GM12878 (cell line): Measurements from ENCODE around the gene GTF2H1. TPM values are rescaled to one million over a fixed set of nuclear protein-coding genes. Genes with fewer than 3 reads are reported as not detected.

Source experiments
- ATAC-seq: fragments of 200-7000 bp; cut with Tn5 transposase; 3 replicates; pipeline ENCODE4 v1.9.1; 2020; ENCODE audit warnings: mild to moderate bottlenecking, moderate library complexity
- BruUV-seq: library from RNA; stranded (reverse); fragments of 400-500 nt; replicated peaks from 2 replicates; lab custom pipeline; 2021; lab: Mats Ljungman, UMichigan
- CTCF ChIA-PET: fragments of 300-600 bp; sonication (Branson Sonifier 250); formaldehyde crosslinking; extraction: SDS; loops from one replicate; lab custom pipeline; 2021; ENCODE audit warnings: inconsistent platforms; lab: Yijun Ruan, JAX
- POLR2A ChIA-PET: fragments of 350-600 bp; formaldehyde crosslinking; extraction: SDS; loops from one replicate; lab custom pipeline; 2021; ENCODE audit warnings: inconsistent platforms; lab: Charles Lee
- RAD21 ChIA-PET: fragments of 300-600 bp; sonication (Branson Sonifier 250); formaldehyde crosslinking; loops from one replicate; lab custom pipeline; 2023; ENCODE audit warnings: antibody characterized with exemption; ENCODE audit not compliant: unreplicated experiment; lab: Charles Lee
- SMC1A ChIA-PET: fragments of 300-600 bp; sonication (Branson Sonifier 250); formaldehyde crosslinking; loops from one replicate; lab custom pipeline; 2023; ENCODE audit not compliant: unreplicated experiment, uncharacterized antibody; lab: Charles Lee
- DNase-seq: peaks from one replicate; pipeline ENCODE4 v3.0.0-alpha.2; 2011; ENCODE audit warnings: low read depth, low spot score
- FAIRE-seq: peaks from 3 replicates; lab custom pipeline; 2011; peaks lifted over from hg19 to GRCh38; lab: Jason Lieb, UNC
- H2AFZ ChIP-seq: 2 replicates; pipeline ENCODE4 v1.6.0; 2011; ENCODE audit warnings: low read depth, low read length, control low read depth; ENCODE audit not compliant: control insufficient read depth
- H3K27ac ChIP-seq: 2 replicates; pipeline ENCODE4 v1.5.1; 2011; ENCODE audit warnings: control low read depth; ENCODE audit not compliant: control insufficient read depth, insufficient read depth
- H3K27me3 ChIP-seq, 2 experiments: replicated peaks in 1 of 2; 2 replicates each; pipeline versions ENCODE4 v1.6.0 to v1.6.1; 2011; ENCODE audit warnings: low read length in 1 of 2; ENCODE audit not compliant: control insufficient read depth in 2 of 2, insufficient read depth in 2 of 2
- H3K36me3 ChIP-seq, 2 experiments: 2 replicates each; pipeline ENCODE4 v1.5.1; 2011; ENCODE audit warnings: low read length in 1 of 2; ENCODE audit not compliant: control insufficient read depth in 2 of 2, insufficient read depth in 2 of 2
- H3K4me1 ChIP-seq: 2 replicates; pipeline ENCODE4 v1.6.1; 2011; ENCODE audit warnings: mild to moderate bottlenecking, low read length, moderate library complexity, mixed read lengths; ENCODE audit not compliant: control insufficient read depth, insufficient read depth
- H3K4me2 ChIP-seq: 2 replicates; pipeline ENCODE4 v1.6.0; 2011; ENCODE audit warnings: control low read depth; ENCODE audit not compliant: control insufficient read depth, insufficient read depth
- H3K4me3 ChIP-seq: fragments of 200-600 bp; sonication (generic); 2 replicates; pipeline ENCODE4 v1.5.1; 2016
- H3K79me2 ChIP-seq: 2 replicates; pipeline ENCODE4 v1.6.0; 2011; ENCODE audit warnings: low read length; ENCODE audit not compliant: control insufficient read depth, insufficient read depth
- H3K9ac ChIP-seq: 2 replicates; pipeline ENCODE4 v1.8.0; 2011; ENCODE audit warnings: low read length, control low read depth, mixed read lengths; ENCODE audit not compliant: control insufficient read depth, insufficient read depth
- H3K9me3 ChIP-seq: replicated peaks from 3 replicates; pipeline ENCODE4 v1.5.1; 2011; ENCODE audit warnings: mild to moderate bottlenecking, low read length; ENCODE audit not compliant: control insufficient read depth, insufficient read depth
- H4K20me1 ChIP-seq: 2 replicates; pipeline ENCODE4 v1.6.0; 2011; ENCODE audit not compliant: control insufficient read depth, insufficient read depth
- BHLHE40 ChIP-seq, 2 experiments: fragments of 450-650 bp in 1 of 2; IDR thresholded peaks; 2 replicates each; pipeline ENCODE4 v1.6.1; 2011 to 2017; ENCODE audit warnings: low read depth in 2 of 2, borderline replicate concordance in 1 of 2, improper control_type of control experiment in 1 of 2, low read length in 1 of 2, mild to moderate bottlenecking in 1 of 2
- RB1 ChIP-seq: fragments of 450-650 bp; formaldehyde crosslinking; IDR thresholded peaks from 2 replicates; pipeline ENCODE4 v1.6.1; 2017; ENCODE audit warnings: mild to moderate bottlenecking, borderline replicate concordance
- SREBF2 ChIP-seq: IDR thresholded peaks from 2 replicates; pipeline ENCODE4 v1.6.1; 2012; ENCODE audit warnings: mild to moderate bottlenecking, low read length
- SUZ12 ChIP-seq: fragments of 200-600 bp; sonication (generic); IDR thresholded peaks from one replicate; pipeline ENCODE4 v1.6.1; 2018; ENCODE audit warnings: antibody characterized with exemption, mild to moderate bottlenecking; ENCODE audit not compliant: unreplicated experiment
- WGBS: methylation state at CpG from one replicate; pipeline ENCODE4 v1.1.6; 2016; ENCODE audit warnings: low lambda C conversion rate; ENCODE audit not compliant: insufficient replicate concordance, insufficient coverage; ENCODE audit errors: missing lambda C conversion rate; 5-methylcytosine and 5-hydroxymethylcytosine counted together
- in situ Hi-C: fragments of 300-500 bp; cut with MboI; formaldehyde crosslinking; loops from 9 replicates; pipeline ENCODE4 v1.14.3; 2018; ENCODE audit warnings: mixed read lengths
- intact Hi-C: fragments of 100-400 bp; cut with micrococcal nuclease; formaldehyde crosslinking; loops from one replicate; pipeline ENCODE4 v1.14.2; 2022; ENCODE audit not compliant: unreplicated experiment
- polyA plus RNA-seq, 11 experiments: library from polyadenylated mRNA; depleted of rRNA in 4 of 11; unstranded in 6 of 11; stranded (reverse) in 5 of 11; fragments of >200 nt; fragmentation: Nextera tagmentation in 4 of 11; fragmentation: Illumina TruSeq in 1 of 11; extraction: Ambion mirVana in 4 of 11; extraction: Trizol in 1 of 11; gene quantifications; 1 replicate in 1 of 11; 2 replicates in 10 of 11; pipeline versions ENCODE4 v1.2.1 to v1.2.3, GENCODE V29; 2011 to 2016; ENCODE audit warnings: inconsistent platforms in 2 of 11, missing spikeins in 2 of 11, low read depth in 1 of 11
- total RNA-seq, 4 experiments: library from RNA; depleted of rRNA in 3 of 4; stranded (reverse); fragments of >200 nt in 3 of 4; fragmentation: Illumina TruSeq in 1 of 4; extraction: Trizol in 1 of 4; gene quantifications; 2 replicates each; pipeline versions ENCODE4 v1.2.1 to v1.2.3, GENCODE V29; 2013 to 2021
- TF ChIP-seq, protein P1 (sequence below): fragments of 450-650 bp; IDR thresholded peaks from 2 replicates; pipeline ENCODE4 v1.6.1; 2016; ENCODE audit warnings: mild to moderate bottlenecking
- TF ChIP-seq, protein P2 (sequence below): IDR thresholded peaks from 2 replicates; pipeline ENCODE4 v1.6.1; 2011; ENCODE audit warnings: mild to moderate bottlenecking, low read depth, low read length, moderate library complexity; ENCODE audit not compliant: insufficient replicate concordance

The GTF2H1 gene
- total and polyA plus RNA-seq, 10 of the 15 experiments (the other 5 are each of a cell fraction or from before 2014, with no cell fraction given), result 36.7 to 68.8 (median 46.6) TPM

DNA sequence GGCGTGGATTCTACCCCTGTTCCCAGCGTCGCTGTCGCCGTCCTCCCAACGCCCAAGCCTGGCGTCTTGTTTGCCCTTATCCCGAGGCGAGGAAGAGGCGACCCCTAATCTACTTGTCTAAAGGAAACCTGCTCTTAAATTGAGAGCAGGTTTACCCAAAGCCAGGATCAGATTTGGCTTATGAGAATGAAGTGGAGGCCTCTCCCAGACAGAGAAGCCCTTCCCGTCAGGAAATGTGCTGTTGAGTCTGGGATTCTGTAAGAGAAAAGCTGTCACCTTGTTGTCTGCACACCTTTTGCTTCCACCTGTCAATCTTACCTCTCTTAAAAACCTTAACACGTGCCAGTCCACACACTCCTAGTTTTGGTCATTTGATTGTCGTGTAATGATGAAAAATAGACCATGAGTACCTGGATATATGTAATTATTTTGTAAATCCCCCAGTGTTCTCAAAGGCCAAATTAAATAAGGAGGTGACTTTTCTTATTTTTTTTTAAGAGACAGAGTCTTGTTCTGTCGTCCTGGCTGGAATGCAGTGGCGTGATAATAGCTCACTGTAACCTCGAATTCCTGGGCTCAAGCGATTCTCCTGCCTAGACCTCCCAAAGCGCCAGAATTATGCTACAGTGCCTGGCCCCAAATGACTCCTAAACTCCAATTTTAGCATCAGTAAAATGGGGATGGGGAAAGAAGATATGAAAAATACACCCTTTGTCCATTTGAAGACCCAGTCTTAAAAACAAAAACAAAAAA, 627 bp downstream of the GTF2H1 start:
- Histone ChIP-seq H3K36me3 (no peaks in the 10 kb centered on the region; a peak in 1 of 4 replicates), H3K27ac (peak overlapping the region; percentile 66), H3K4me2 (peak overlapping the region; percentile 75), H3K9ac (peak overlapping the region; percentile 96), H3K79me2 (peaks cover 96% of the 10 kb centered on the region), H3K4me1 (0 out of 2 replicates have a peak, but pooled peaks cover 2% of the 10 kb centered on the region), H2AFZ (no peak overlapping the region), H4K20me1 (no peaks in the 10 kb centered on the region), H3K4me3 (peak overlapping the region; percentile 95), H3K27me3 (no peaks in the 10 kb centered on the region), H3K9me3 (no peaks in the 10 kb centered on the region)
- no peak for ATAC-seq
- ChIA-PET POLR2A (interaction anchor here (0.6 to 4.5 kb wide), 5 partner anchors 10 to 201 kb away, joined by 3 to 59 read pairs (median 8); partner anchors contain the start of gene LDHA), SMC1A (interaction anchor here (1.0 to 4.4 kb wide), 3 partner anchors 16 to 73 kb away, joined by 6 to 29 read pairs (median 21); no protein-coding TSS in a partner anchor), CTCF (interaction anchor here (0.6 to 4.0 kb wide), 4 partner anchors 11 to 78 kb away, joined by 3 to 44 read pairs (median 6); no protein-coding TSS in a partner anchor), RAD21 (interaction anchor here (0.6 to 4.1 kb wide), 6 partner anchors 30 to 917 kb away, joined by 3 to 16 read pairs (median 3); partner anchors contain the start of gene TSG101)
- intact Hi-C loops, result loop anchor here (1.0 to 10.0 kb wide), 3 partner anchors 71 to 312 kb away; partner anchors contain the start of genes LDHA, SPTY2D1 and TSG101
- FAIRE-seq, result no peak
- TF ChIP-seq SUZ12 (no peak), BHLHE40 (IDR thresholded peaks at IDR 0.05; ENCODE audit: borderline replicate concordance in 1 of 2, low read depth in 2 of 2, low read length in 1 of 2) (peak in 1 of 2 experiments; percentile 6; a peak in 1 of 4 replicates), SREBF2 (no peak), RB1 (no peak)
- TF ChIP-seq, protein P1, sequence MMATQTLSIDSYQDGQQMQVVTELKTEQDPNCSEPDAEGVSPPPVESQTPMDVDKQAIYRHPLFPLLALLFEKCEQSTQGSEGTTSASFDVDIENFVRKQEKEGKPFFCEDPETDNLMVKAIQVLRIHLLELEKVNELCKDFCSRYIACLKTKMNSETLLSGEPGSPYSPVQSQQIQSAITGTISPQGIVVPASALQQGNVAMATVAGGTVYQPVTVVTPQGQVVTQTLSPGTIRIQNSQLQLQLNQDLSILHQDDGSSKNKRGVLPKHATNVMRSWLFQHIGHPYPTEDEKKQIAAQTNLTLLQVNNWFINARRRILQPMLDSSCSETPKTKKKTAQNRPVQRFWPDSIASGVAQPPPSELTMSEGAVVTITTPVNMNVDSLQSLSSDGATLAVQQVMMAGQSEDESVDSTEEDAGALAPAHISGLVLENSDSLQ, result peak; percentile 76
- TF ChIP-seq, protein P2, sequence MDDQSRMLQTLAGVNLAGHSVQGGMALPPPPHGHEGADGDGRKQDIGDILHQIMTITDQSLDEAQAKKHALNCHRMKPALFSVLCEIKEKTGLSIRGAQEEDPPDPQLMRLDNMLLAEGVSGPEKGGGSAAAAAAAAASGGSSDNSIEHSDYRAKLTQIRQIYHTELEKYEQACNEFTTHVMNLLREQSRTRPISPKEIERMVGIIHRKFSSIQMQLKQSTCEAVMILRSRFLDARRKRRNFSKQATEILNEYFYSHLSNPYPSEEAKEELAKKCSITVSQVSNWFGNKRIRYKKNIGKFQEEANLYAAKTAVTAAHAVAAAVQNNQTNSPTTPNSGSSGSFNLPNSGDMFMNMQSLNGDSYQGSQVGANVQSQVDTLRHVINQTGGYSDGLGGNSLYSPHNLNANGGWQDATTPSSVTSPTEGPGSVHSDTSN, result peak; percentile 10
- DNase-seq, result no peak
- in situ Hi-C loops, result no loop called here
- 12% methylated on average over 18 of the region's 18 CpGs for WGBS
- BruUV-seq, result TSS peak; percentile 68
